HS-27A (cell line): ENCODE results near the gene MMP28.
"Not testable (repeated sequence)": the region's sequence is repeated elsewhere in the genome, so short reads cannot be mapped to it uniquely, and the experiment has no call there.

Source experiments
- DNase-seq: peaks from one replicate; pipeline ENCODE4 v3.0.0-alpha.2; 2012; ENCODE audit warnings: low read depth, missing footprints

MMP28 gene

GRCh38 chr17:35765756-35766488 lies 29.5 kb downstream of the MMP28 start:
- DNase-seq = no peak

- no peak for DNase-seq
Measured at GRCh38 chr17:35765086-35765710, 30.2 kb downstream of the MMP28 start.

GRCh38 chr17:35764123-35764991 lies 31.1 kb downstream of the MMP28 start:
- DNase-seq = peak; percentile 48

- no peak for DNase-seq
Measured at GRCh38 chr17:35763767-35764122, 31.7 kb downstream of the MMP28 start.

- no peak for DNase-seq
Measured at GRCh38 chr17:35761601-35762000, 33.8 kb downstream of the MMP28 start.

GRCh38 chr17:35760587-35760986 lies 34.9 kb downstream of the MMP28 start, which contains the start of gene C17orf50:
Gene C17orf50 (plus strand): TSS chr17:35760887. CDS start chr17:35760942, 55 bp downstream.
- DNase-seq = no peak

- no peak for DNase-seq
Measured at GRCh38 chr17:35757243-35757642, 38.2 kb downstream of the MMP28 start.

- no peak for DNase-seq
Measured at GRCh38 chr17:35752945-35753764, 42.3 kb downstream of the MMP28 start, which contains the start of gene GAS2L2. Gene GAS2L2 (minus strand): TSS chr17:35753239. CDS start chr17:35752850, 389 bp downstream.

- DNase-seq = no peak
Measured at GRCh38 chr17:35752471-35752870, 43.0 kb downstream of the MMP28 start.

- DNase-seq = not testable (repeated sequence)
Measured at GRCh38 chr17:35751541-35751940, 43.9 kb downstream of the MMP28 start.

- DNase-seq = no peak
Measured at GRCh38 chr17:35750526-35751395, 44.7 kb downstream of the MMP28 start.

GRCh38 chr17:35749560-35750412 lies 45.7 kb downstream of the MMP28 start:
- DNase-seq = no peak

- no peak for DNase-seq
Measured at GRCh38 chr17:35748979-35749378, 46.5 kb downstream of the MMP28 start.

GRCh38 chr17:35748341-35748841 lies 47.0 kb downstream of the MMP28 start:
- no peak for DNase-seq

- no peak for DNase-seq
Measured at GRCh38 chr17:35747540-35748017, 47.9 kb downstream of the MMP28 start.

- no peak for DNase-seq
Measured at GRCh38 chr17:35745749-35746320, 49.6 kb downstream of the MMP28 start.

- DNase-seq = no peak
Measured at GRCh38 chr17:35745246-35745645, 50.2 kb downstream of the MMP28 start.

GRCh38 chr17:35744830-35745229 lies 50.6 kb downstream of the MMP28 start:
- DNase-seq = no peak
